AG10803 (cell line): ENCODE results near the gene TMC4.
"Not testable (repeated sequence)": the region's sequence is repeated elsewhere in the genome, so short reads cannot be mapped to it uniquely, and the experiment has no call there.

Experiments used
- DNase-seq: peaks from one replicate; pipeline ENCODE4 v3.0.0; 2010; ENCODE audit warnings: low read depth
- H3K4me3 ChIP-seq: 2 replicates; pipeline ENCODE4 v1.5.1; 2011; ENCODE audit warnings: mild to moderate bottlenecking, low read length, control low read depth
- TF ChIP-seq, protein P1 (sequence below): conservative IDR thresholded peaks from 2 replicates; pipeline ENCODE4 v1.5.1; 2011; ENCODE audit warnings: mild to moderate bottlenecking, low read length, control low read depth, inconsistent platforms

TMC4 gene

DNA sequence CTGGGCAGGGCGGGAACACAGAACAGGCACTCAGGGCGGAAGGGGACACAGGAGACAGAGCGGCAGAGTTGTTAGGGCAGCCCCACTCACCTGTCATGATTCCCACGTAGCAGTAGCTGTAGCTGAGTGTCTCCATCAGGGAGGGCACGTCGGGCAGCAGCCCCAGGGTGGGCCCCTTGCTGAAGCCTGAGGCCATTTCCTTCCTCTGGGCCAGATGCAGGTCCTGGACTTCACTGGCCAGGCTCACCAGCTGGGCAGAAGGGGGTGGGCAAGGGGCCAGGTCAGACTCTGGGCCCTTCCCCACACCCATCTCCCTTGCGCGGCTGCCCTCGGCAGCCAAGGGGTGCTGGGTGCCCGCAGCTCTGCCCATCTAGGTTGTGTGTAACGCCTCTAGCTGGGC is 10.5 kb upstream of the TMC4 start:
- TF ChIP-seq, protein P1, sequence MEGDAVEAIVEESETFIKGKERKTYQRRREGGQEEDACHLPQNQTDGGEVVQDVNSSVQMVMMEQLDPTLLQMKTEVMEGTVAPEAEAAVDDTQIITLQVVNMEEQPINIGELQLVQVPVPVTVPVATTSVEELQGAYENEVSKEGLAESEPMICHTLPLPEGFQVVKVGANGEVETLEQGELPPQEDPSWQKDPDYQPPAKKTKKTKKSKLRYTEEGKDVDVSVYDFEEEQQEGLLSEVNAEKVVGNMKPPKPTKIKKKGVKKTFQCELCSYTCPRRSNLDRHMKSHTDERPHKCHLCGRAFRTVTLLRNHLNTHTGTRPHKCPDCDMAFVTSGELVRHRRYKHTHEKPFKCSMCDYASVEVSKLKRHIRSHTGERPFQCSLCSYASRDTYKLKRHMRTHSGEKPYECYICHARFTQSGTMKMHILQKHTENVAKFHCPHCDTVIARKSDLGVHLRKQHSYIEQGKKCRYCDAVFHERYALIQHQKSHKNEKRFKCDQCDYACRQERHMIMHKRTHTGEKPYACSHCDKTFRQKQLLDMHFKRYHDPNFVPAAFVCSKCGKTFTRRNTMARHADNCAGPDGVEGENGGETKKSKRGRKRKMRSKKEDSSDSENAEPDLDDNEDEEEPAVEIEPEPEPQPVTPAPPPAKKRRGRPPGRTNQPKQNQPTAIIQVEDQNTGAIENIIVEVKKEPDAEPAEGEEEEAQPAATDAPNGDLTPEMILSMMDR = no peak
- DNase-seq = no peak
- H3K4me3 ChIP-seq = no peak overlapping the region

DNA sequence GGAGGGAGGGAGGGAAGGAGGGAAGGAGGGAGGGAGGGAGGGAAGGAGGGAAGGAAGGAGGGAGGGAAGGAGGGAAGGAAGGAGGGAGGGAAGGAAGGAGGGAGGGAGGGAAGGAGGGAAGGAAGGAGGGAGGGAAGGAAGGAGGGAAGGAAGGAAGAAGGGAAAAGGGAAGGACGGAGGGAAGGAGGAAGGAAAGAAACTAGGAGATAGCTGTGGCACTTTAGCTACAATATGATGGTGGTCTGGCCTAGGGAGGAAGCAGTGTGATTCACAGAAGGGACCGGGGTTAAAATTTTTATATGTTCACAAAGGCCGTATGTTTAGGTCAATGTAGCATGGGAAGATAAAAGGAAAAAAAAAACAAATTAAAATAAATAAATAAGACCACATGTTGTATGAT is 8.9 kb upstream of the TMC4 start:
- not testable (repeated sequence) for H3K4me3 ChIP-seq, DNase-seq

DNA sequence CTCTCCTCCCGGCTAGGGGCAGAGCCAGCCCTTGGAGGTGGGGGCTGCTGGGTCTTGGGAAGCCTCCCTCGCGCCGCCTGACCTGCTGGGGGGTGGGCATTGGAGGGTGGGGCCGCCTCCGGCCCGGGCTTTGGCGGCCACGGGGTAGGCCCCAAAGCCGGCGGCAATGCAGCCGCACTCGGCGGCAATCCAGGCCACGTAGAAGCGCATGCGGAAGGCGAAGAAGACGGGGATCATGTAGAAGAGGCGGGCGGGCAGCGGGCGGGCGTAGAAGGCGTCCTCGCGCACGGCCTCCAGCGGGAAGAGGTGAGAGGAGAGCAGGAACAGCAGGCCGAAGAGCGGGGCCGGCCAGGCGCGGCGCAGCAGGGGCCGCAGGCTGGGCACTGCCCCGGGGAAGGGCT is 7.7 kb upstream of the TMC4 start:
- no peak for DNase-seq
- no peak overlapping the region for H3K4me3 ChIP-seq
- TF ChIP-seq, protein P1 = no peak

DNA sequence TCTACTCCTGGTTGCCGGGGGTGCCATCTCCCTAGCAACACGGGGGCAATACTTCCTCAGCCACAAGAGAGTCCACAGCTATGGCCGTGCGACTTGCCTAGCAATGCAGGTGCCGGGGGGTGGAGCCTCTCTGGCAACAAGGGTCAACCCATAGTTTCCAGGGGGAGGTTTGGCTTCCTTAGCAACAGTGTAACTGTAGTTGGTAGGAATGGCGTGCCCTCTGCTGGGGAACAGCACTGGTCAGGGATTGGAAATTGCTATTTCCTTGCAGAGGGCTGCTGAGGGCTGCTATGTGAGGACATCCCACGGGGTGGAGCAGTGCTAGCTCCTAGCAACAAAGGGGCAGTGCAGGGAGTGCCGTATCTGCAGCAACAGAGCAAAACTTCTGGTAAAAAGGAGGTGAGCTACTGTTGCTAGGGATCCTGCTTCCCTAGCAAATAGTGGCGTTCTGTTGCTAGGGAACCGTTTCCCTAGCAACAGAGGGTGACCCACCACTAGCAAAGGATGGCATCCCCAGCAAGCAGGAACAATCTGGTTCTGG is 7.0 kb upstream of the TMC4 start:
- H3K4me3 ChIP-seq = no peak overlapping the region
- TF ChIP-seq, protein P1 = no peak
- no peak for DNase-seq

DNA sequence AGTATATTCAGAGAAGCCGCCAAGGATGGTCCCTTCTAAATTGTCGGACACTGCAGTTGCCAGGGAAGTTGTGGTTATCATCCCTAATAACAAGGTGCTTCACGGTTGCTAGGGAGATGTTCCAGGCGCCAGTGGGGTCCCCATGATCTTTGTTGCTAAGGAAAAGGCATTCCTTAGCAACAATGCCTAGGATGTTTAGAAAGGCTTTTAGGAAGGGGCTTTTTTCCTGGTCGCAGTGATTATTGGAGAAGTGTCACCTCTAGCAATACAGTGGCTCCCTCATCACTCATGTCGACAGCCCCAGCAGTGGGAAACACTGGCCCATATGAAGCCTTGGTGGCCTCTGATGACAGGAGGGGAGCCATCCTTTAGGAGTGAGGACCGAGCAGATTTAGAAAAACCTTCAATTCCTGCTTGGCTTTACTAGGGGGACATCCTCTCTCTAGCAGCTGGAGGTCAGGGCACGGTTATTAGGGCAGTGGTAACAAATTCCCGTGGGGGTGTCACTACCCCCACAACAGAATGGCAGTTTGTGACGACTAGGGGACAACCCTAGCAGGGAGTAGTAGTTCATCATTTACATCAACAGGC is 6.4 kb upstream of the TMC4 start:
- H3K4me3 ChIP-seq = no peak overlapping the region
- DNase-seq = no peak
- TF ChIP-seq, protein P1 = no peak

DNA sequence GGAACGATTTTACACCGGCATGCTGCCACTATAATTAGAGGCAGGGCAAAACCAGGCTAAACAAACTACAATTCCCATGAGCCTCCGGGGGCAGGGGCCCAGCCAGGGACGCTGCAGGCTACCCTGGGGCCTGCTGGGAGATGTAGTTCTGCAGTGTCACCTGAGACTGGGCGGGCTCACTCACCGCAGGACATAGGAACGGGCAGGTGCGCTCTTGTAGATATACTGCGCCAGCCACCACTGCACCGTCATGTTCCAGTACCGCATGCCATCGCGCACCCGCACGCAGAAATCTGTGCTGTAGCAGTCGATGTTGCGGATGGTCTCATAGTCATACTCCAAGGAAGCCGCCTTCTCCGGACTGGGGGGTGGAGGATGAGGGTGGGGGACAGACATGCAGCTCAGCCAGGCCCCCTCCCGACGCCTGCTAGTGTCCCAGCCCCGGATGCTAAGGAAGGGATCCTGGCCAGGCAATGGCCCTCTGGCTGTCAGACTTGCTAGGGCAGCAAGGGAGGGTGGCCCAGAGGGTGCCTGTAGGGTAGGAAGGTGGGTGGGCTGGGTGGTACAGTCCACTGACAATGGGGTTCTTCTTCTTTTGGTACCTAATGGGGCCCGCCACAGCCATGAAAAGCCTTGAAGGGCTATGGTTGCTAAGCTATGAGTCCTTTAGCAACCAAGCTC is 5.8 kb upstream of the TMC4 start:
- TF ChIP-seq, protein P1 = no peak
- H3K4me3 ChIP-seq = no peak overlapping the region
- DNase-seq = no peak

DNA sequence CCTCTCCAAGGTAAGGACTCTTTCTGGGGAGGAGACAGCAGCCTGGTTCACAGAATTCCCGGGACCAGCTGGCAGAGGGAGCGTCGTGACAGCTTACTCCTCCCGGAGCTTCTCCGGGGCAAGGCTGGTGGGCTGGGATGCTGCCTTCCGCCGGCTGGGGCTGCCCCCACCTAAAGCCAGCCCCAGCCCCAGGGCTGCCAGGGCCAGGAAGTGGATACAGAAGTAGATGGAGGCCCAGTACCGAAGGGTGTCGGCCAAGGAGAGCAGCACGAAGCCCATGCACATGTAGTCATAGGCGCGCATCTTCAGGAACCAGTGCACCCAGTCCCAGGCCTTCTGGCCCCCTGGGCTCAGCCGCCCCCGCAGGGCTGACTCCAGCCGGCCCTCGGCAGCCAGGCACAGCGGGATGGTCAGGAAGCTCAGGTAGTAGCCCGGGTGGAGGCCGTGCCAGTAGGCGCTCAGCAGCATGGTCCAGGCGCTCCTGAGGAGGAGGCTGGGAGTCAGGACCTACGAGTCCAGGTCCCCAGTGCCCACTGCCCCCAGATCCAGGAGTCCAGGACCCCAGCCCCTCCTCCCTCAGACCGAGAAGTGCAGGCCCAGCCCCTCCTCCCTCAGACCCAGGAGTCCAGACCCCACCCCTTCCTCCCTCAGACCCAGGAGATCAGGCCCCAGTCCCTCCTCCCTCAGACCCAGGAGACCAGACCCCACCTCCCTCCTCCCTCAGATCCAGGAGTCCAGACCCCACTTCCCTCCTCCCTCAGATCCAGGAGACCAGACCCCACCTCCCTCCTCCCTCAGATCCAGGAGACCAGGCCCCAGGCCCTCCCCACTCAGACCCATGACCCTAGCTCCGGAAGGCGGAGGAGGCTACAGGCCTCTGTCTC is 1.2 kb upstream of the TMC4 start:
- TF ChIP-seq, protein P1 = no peak
- no peak for DNase-seq
- no peak overlapping the region for H3K4me3 ChIP-seq
